K562 (cell line): Measurements from ENCODE around the gene ZGLP1. TPM values are rescaled to one million over a fixed set of nuclear protein-coding genes. Genes with fewer than 3 reads are reported as not detected.
A peak's percentile ranks its signal among the peaks of the same experiment; 100 is the strongest.

Experiments used
- ATAC-seq: fragments of 200-7000 bp; cut with Tn5 transposase; 3 replicates; pipeline ENCODE4 v1.9.1; 2020; ENCODE audit warnings: moderate library complexity
- BruUV-seq: library from RNA; stranded (reverse); fragments of 400-500 nt; replicated peaks from 2 replicates; lab custom pipeline; 2021; lab: Mats Ljungman, UMichigan
- CTCF ChIA-PET: fragments of 300-600 bp; formaldehyde crosslinking; extraction: SDS; loops from one replicate; lab custom pipeline; 2021; ENCODE audit warnings: low intra/inter-chr PET ratio; lab: Yijun Ruan, JAX
- POLR2A ChIA-PET: fragments of 300-600, 350-650 bp; sonication (Branson Sonifier 250); formaldehyde crosslinking; extraction: SDS; loops from one replicate; lab custom pipeline; 2021; ENCODE audit warnings: antibody characterized with exemption, inconsistent platforms; lab: Yijun Ruan, JAX
- DNase-seq, 4 experiments: peaks; one replicate each; pipeline versions ENCODE4 v3.0.0 to v3.0.0-alpha.2; 2011 to 2018; ENCODE audit warnings: low spot score in 3 of 4, mixed read lengths in 3 of 4; ENCODE audit errors: extremely low read depth in 1 of 4
- FAIRE-seq: peaks from 2 replicates; lab custom pipeline; 2011; peaks lifted over from hg19 to GRCh38; lab: Jason Lieb, UNC
- H2AFZ ChIP-seq: 2 replicates; pipeline ENCODE4 v1.6.0; 2011; ENCODE audit warnings: low read depth, low read length, control low read depth, inconsistent platforms
- H3K27ac ChIP-seq: fragments of 200-600 bp; 3 replicates; pipeline ENCODE4 v1.8.0; 2011; ENCODE audit warnings: low read depth, mild to moderate bottlenecking, control low read depth, inconsistent platforms, low read length, moderate library complexity, mixed read lengths; ENCODE audit errors: extremely low read depth
- H3K27me3 ChIP-seq, 2 experiments: fragments of 300-600 bp in 1 of 2; 2 replicates in 1 of 2; 3 replicates in 1 of 2; pipeline versions ENCODE4 v1.6.0 to v1.8.0; 2011; ENCODE audit warnings: inconsistent platforms in 2 of 2, low read length in 2 of 2, mild to moderate bottlenecking in 1 of 2, mixed read lengths in 1 of 2, moderate library complexity in 1 of 2; ENCODE audit not compliant: control insufficient read depth in 2 of 2, insufficient read depth in 2 of 2
- H3K36me3 ChIP-seq: fragments of 300-600 bp; 3 replicates; pipeline ENCODE4 v1.8.0; 2011; ENCODE audit warnings: mild to moderate bottlenecking, low read length, inconsistent platforms; ENCODE audit not compliant: control insufficient read depth, insufficient read depth
- H3K4me1 ChIP-seq, 2 experiments: fragments of 200-600 bp in 1 of 2; replicated peaks in 1 of 2; 2 replicates in 1 of 2; 3 replicates in 1 of 2; pipeline versions ENCODE4 v1.5.1 to v1.8.0; 2011; ENCODE audit warnings: inconsistent platforms in 2 of 2, low read length in 2 of 2, mild to moderate bottlenecking in 1 of 2, mixed read lengths in 1 of 2, moderate library complexity in 1 of 2; ENCODE audit not compliant: control insufficient read depth in 2 of 2, insufficient read depth in 2 of 2
- H3K4me2 ChIP-seq: 2 replicates; pipeline ENCODE4 v1.6.1; 2011; ENCODE audit warnings: low read length, control low read depth, inconsistent platforms, mixed read lengths; ENCODE audit not compliant: insufficient read depth
- H3K4me3 ChIP-seq: fragments of 200-600 bp; sonication (generic), shearing (Covaris generic); 2 replicates; pipeline ENCODE4 v1.5.1; 2016; ENCODE audit warnings: control low read depth, inconsistent platforms
- H3K79me2 ChIP-seq: fragments of 200-600 bp; 3 replicates; pipeline ENCODE4 v1.8.0; 2011; ENCODE audit warnings: low read length, inconsistent platforms; ENCODE audit not compliant: control insufficient read depth, insufficient read depth
- H3K9ac ChIP-seq, 2 experiments: 2 replicates each; pipeline versions ENCODE4 v1.6.0 to v1.6.1; 2011; ENCODE audit warnings: low read depth in 2 of 2, low read length in 2 of 2, control low read depth in 1 of 2, inconsistent platforms in 1 of 2, mild to moderate bottlenecking in 1 of 2, mixed read lengths in 1 of 2; ENCODE audit not compliant: insufficient read depth in 1 of 2
- H3K9me1 ChIP-seq: one replicate; pipeline ENCODE4 v1.6.0; 2011; ENCODE audit warnings: inconsistent platforms, mild to moderate bottlenecking, low read length, moderate library complexity; ENCODE audit not compliant: control insufficient read depth, insufficient read depth
- H3K9me3 ChIP-seq: replicated peaks from 2 replicates; pipeline ENCODE4 v1.5.1; 2011; ENCODE audit warnings: low read depth, low read length, inconsistent platforms; ENCODE audit not compliant: control insufficient read depth, insufficient read depth
- H4K20me1 ChIP-seq: replicated peaks from 2 replicates; pipeline ENCODE4 v1.6.1; 2011; ENCODE audit warnings: low read length, inconsistent platforms, mixed read lengths; ENCODE audit not compliant: control insufficient read depth, insufficient read depth
- HSF4 ChIP-seq: fragments of 250-450 bp; sonication (Bioruptor Pico); IDR thresholded peaks from 2 replicates; pipeline ENCODE4 v2.1.2; 2022; ENCODE audit warnings: mild to moderate bottlenecking, moderate library complexity, borderline replicate concordance
- NCOA4 ChIP-seq: fragments of 450-650 bp; IDR thresholded peaks from 2 replicates; pipeline ENCODE4 v1.6.1; 2018; ENCODE audit warnings: mild to moderate bottlenecking; ENCODE audit not compliant: partially characterized antibody
- POLR2G ChIP-seq: fragments of 200-400 bp; formaldehyde crosslinking; IDR thresholded peaks from 2 replicates; pipeline ENCODE4 v1.6.1; 2017; ENCODE audit warnings: low read depth, mild to moderate bottlenecking, antibody characterized with exemption, low read length, moderate library complexity
- RBFOX2 ChIP-seq: fragments of 200-400 bp; formaldehyde crosslinking; IDR thresholded peaks from 2 replicates; pipeline ENCODE4 v1.6.1; 2017; ENCODE audit warnings: low read depth, mild to moderate bottlenecking, low read length, moderate library complexity
- ZC3H4 ChIP-seq: sonication (generic); formaldehyde crosslinking; IDR thresholded peaks from 2 replicates; pipeline ENCODE4 v1.9.0; 2021; ENCODE audit warnings: missing genetic modification reagents, borderline replicate concordance
- ZNF75A ChIP-seq: fragments of 450-650 bp; formaldehyde crosslinking; IDR thresholded peaks from 2 replicates; pipeline ENCODE4 v1.4.0; 2020; ENCODE audit warnings: mild to moderate bottlenecking
- WGBS: fragments of 100-300 bp; shearing (Covaris generic); methylation state at CpG from one replicate; pipeline ENCODE4 v1.1.6; 2016; ENCODE audit warnings: low coverage, mixed read lengths; ENCODE audit not compliant: insufficient coverage; ENCODE audit errors: missing lambda C conversion rate; 5-methylcytosine and 5-hydroxymethylcytosine counted together
- in situ Hi-C: fragments of 300-500 bp; cut with MboI; formaldehyde crosslinking; loops from 4 replicates; pipeline ENCODE4 v1.15.0; 2018; ENCODE audit warnings: inconsistent platforms, mixed read lengths
- intact Hi-C: fragments of 100-400 bp; cut with micrococcal nuclease; formaldehyde crosslinking; loops from 2 replicates; pipeline ENCODE4 v1.14.2; 2022
- polyA plus RNA-seq, 8 experiments: library from polyadenylated mRNA; depleted of rRNA in 4 of 8; stranded (reverse) in 5 of 8; unstranded in 3 of 8; fragments of >200 nt; fragmentation: Nextera tagmentation in 2 of 8; fragmentation: Illumina TruSeq in 1 of 8; extraction: Ambion mirVana in 2 of 8; extraction: Trizol in 1 of 8; gene quantifications; 2 replicates each; pipeline versions ENCODE4 v1.2.1 to v1.2.3, GENCODE V29; 2011 to 2014; ENCODE audit warnings: inconsistent platforms in 1 of 8, missing spikeins in 1 of 8
- total RNA-seq, 7 experiments: library from RNA; depleted of rRNA in 6 of 7; stranded (reverse); fragments of >200 nt in 6 of 7; fragmentation: Illumina TruSeq in 2 of 7; extraction: Trizol in 2 of 7; gene quantifications; 2 replicates each; pipeline versions ENCODE4 v1.2.1 to v1.2.3, GENCODE V29; 2011 to 2021; ENCODE audit warnings: low replicate concordance in 1 of 7

ZGLP1 gene
- total and polyA plus RNA-seq, 9 of the 15 experiments (the other 6 are each of a cell fraction or from before 2014, with no cell fraction given): 0.24 to 4.5 (median 2.2) TPM

DNA sequence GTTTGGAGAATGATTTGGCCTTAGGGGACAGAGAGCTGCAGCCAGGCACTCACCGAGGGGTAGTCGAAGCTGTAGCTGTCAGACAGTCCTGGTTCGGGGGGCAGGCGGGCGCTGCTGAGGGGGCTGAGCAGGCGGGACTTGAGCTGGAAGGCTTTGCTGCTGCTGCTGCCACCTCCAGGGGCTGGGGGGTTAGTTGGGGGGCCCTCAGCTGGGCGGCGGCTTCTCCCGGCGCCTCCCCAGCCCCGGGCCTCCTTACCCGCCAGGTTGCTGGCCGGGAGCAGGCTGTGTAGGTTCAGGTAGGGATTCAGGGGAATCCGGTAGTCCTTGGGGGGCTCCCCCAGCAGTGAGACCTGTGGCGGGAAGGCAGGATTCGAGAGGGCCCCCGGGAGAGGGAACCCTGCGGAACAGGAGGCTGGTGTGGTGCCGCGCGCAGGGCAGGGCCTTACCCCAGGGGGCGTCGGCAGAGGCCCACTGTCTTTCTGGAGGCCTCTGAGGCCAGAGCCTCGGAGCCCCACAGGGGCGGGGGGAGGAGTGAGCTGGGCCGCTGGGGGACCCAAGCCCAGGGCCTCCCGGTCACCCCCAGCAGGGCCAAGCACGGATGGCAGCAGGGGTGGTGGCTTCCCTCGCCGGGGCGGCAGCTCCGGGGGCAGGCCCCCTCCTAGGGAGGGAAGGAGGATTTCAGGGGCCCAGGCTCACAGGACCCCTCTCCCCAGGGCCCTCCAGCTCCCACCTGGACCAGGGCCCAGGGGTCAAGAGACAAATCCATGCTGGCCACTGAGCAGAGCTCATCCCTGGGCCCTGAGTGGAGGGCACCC, 11.2 kb upstream of the ZGLP1 start:
- CTCF ChIA-PET: no interaction called here
- TF ChIP-seq ZC3H4 (CRISPR knock-in tag) (no peak), NCOA4 (no peak), RBFOX2 (peak; percentile 50), HSF4 (no peak), ZNF75A (CRISPR knock-in tag) (no peak), POLR2G (peak; percentile 66)
- peaks cover 96% of the 10 kb centered on the region; the same call in 2 of the 3 replicates for H3K36me3 ChIP-seq
- H2AFZ ChIP-seq: no peak overlapping the region
- POLR2A ChIA-PET: interaction anchor here (0.7 to 2.0 kb wide), 5 partner anchors 11 to 31 kb away, joined by 3 to 9 read pairs (median 3); partner anchors contain the start of gene RAVER1
- H3K4me1 ChIP-seq: peaks cover 11 to 57% of the 10 kb centered on the region in 2 experiments
- DNase-seq: no peak
- in situ Hi-C loops: no loop called here
- 0 out of 2 replicates have a peak, but pooled peaks cover 8% of the 10 kb centered on the region for H4K20me1 ChIP-seq
- no peak for FAIRE-seq
- no peak overlapping the region for H3K4me3 ChIP-seq
- H3K79me2 ChIP-seq: peaks cover 2% of the 10 kb centered on the region; the same call in 2 of the 3 replicates
- H3K9me3 ChIP-seq: no peaks in the 10 kb centered on the region
- BruUV-seq: no TSS peak
- peak overlapping the region in 1 of 2 experiments; percentile 13; a peak in 1 of 4 replicates for H3K9ac ChIP-seq
- H3K9me1 ChIP-seq: no peaks in the 10 kb centered on the region
- intact Hi-C loops: no loop called here
- no peaks in the 10 kb centered on the region for H3K27me3 ChIP-seq
- ATAC-seq: no peak
- no peak overlapping the region for H3K27ac ChIP-seq
- no peak overlapping the region for H3K4me2 ChIP-seq
- 97% methylated on average over 11 of the region's 32 CpGs for WGBS
